ENCODE data around the gene RPL3.
"Not testable (repeated sequence)": the region's sequence is repeated elsewhere in the genome, so short reads cannot be mapped to it uniquely, and the experiment has no call there.

RPL3 gene

DNA sequence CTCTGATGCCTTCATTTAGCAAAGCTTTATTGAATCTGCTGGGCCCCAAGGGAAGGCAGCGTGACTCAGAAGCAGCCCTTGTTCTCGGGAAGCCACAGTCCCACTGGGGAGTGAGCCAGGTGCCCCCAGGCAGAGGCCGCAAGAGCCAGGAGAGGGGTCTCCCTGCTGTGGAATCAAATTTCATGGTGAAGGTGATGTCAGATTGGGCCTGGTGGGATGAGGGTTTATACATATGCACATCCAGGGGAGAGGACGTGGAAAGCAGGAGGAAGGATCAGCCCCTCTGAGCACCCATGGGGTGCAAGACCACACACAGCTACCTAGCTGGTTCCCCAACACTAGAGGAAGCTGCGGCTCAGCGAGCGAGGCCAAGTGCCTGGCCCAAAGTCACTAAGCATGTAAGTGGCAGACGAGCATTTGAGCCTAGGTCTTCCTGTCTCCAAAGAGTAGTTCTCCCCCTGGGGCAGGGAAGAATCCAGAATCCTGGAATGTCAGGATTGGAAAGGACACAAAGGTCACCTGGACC is 32.3 kb upstream of the RPL3 start:
- no peak for DNase-seq (ENCODE audit: low spot score)

DNA sequence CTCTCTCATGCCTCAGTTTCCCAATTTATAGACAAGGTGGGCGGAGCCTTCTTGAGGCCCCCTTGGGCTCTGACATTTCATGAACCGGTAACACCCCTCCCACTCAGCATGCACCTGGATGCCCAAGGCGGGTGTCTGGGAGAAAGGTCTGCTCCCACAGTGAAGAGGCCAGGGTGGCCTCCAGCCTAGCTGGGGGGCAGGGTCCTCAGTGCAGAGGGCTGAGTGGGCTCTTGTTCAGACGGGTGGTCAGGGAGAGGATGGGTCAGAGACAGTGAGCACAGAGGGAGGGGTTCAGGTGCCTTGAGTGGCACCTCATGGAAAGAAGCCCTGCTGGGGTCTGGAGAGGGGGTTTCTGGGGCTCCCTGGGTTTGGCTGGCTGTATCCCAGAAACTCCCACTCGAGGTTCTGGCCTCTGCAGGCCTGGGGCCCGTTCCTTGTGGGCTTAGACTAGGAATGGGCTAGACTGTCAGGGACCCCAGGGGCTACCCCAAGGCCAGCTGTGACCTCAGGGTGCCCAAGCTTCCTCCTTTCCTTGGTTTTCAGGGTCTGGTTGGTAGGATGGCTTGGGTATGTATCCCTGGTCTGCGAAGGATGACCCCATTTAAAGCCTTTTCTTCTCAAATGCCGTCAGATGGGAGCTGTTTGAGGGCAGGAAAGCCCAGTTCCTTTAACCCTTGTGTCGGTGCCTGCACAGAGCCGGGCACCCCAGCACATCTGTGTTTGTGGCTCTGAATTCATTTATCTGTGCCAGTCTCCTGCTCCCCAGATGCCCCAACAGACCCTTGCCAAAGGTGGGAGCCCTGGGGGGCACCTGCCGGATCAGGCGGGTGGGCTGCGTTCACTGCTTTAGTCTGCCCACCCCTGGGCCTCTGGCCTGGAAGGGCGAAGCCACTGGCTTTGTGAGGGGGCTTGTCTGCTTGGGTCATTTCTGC is 31.6 kb upstream of the RPL3 start:
- DNase-seq (ENCODE audit: low spot score), result no peak

DNA sequence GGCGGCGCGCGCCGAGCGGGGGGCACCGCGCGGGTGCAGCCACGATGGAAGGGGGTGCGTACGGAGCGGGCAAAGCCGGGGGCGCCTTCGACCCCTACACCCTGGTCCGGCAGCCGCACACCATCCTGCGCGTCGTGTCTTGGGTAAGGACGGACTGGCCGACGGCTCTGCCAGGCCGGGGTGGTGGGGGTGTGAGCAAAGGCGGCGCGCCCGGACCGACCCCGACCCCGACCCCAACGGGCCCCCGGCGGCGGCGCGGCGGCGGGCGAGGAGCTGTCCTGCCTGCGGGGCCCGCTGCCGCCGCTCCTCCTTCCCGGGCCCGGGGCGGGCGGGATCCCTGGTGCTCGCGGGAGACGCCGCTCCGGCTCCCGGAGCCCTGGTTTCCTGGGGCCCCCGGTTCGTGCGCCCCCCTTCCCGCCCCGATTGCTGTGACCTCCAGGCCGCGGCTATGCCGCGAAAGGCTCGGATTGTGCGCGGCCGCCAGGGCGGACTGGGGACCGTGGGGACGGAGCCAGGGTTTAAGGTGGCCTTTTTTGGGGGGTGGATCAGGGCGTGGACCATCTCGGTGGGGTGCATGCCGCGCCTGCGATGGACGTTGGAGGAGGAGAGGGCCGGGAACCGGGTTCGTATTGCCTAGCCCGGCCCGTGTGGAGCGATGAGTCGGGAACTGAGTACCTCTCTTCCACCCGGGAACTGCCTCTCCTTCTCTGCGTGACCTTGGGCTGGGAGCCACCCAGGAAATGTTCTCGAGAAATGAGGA is 30.7 kb upstream of the RPL3 start, which contains the start of gene SYNGR1:
Gene SYNGR1 (plus strand): TSS at position 25 of the 760 bp plus-strand sequence. CDS start 20 bp downstream, at position 45.
- DNase-seq (ENCODE audit: low spot score), result no peak

DNA sequence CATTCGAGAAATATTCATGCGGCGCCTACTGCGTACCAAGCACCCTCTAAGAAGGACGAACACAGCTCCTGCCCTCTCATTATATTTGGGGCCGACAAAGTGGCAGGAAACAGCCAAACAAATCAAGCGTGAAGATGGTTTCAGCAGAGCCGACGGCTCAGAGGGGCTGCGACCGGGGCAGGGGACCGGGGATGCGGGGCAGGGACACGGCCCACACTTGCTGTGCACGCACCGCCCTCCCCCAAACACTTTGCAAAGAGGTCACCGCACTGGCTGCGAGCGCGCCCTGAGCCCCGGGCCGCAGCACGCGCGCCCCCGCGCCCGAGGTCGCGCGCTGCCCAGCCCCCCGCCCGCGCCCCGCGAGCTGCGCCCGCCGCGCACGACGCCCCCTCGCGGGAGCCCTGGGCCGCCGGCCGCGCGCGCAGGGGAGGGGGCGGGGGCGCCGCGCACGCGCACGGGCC is 30.1 kb upstream of the RPL3 start:
- DNase-seq (ENCODE audit: low spot score), result no peak

DNA sequence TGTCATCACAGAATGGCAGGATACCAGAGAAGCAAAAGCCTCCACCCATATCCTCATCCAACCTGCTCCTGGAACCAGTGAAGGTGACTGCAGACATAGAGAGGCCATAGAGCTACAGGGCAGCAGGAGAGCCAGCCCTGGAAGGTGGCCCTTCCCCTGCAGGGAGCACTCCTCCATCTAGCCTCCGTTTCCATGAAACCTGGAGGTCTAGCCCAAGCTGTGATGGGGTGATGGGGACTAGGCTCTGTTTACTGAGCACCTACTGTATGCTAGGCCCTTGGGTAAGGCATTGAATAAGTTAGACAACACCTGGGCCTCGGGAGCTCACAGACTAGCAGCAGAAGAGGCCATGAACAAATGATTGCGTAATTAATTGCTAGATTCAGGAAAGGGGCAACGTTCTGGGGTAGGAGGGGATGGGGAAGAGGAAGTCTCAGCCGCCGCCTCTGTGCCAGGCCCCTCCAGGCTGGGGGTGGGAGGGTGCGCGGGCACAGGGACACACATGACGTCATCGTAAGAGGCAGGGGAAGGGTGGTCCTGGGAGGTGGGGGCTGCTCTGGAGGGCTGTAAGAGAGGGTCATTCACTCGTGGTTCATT is 29.6 kb upstream of the RPL3 start:
- DNase-seq (ENCODE audit: low spot score), result no peak

DNA sequence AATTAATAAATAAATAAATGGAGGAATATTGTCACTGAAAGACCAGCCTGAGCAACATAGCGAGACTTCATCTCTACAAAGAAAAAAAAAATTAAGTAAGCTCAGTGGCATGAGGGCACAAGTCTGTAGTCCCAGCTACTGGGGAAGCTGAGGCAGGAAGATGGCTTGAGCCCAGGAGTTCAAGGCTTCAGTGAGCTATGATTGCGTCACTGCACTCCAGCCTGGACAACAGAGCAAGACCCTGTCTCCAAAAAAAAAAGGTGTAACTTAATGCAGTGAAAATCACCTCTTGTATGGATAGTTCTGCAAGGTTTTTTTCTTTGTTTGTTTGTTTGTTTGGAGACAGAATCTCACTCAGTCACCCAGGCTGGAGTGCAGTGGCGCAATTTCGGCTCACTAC is 25.8 kb upstream of the RPL3 start:
- DNase-seq (ENCODE audit: low spot score), result no peak

DNA sequence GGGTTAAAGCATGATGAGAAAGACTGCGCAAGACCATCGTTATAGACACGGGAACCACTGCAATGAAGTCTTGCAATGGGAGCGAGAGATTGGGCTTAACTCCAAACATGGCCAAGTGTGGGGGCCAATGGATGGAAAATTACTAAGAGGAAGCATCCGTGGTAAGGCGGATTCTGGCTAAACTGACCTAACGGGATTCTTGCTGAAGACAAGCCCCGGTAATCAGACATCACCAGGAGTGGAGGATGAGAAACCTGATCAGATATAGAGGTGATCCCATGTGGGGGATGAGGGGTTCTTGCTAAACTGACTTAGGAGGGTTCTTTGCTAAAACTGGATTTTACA is 24.6 kb upstream of the RPL3 start:
- DNase-seq (ENCODE audit: low spot score), result no peak

DNA sequence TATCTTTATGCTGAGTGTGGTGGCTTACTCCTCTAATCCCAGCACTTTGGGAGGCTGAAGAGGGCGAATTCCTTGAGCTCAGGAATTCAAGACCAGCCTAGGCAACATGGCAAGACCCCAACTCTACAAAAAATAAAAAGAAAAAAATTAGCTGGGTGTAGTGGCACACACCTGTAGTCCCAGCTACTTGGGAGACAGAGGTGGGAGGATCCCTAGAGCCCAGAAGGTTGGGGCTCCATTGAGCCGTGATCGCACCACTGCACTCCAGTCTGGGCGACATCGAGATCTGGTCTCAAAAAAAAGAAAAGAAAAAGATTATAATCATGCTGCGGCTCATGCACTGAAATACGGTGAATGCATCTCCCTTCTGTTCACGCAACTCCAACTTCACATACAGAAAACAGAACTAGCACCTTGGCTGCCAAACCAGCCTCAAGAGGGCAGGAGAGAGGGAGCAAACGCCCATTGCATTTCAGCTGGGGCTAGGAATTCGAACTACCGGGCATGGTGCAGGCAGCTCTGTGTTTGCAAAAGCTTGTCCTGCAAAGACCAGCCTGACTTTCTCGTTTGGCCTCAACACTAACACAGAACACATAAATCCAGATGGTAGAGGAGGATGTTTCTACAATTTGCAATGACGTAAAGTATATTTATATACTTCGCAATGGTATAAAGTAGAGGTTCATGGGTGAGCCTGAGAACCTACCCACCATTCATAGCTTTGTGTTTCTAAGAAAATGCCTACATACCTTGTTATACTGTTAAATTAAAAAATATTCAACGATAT is 24.0 kb upstream of the RPL3 start:
- peak; percentile 71 for DNase-seq (ENCODE audit: low spot score)

DNA sequence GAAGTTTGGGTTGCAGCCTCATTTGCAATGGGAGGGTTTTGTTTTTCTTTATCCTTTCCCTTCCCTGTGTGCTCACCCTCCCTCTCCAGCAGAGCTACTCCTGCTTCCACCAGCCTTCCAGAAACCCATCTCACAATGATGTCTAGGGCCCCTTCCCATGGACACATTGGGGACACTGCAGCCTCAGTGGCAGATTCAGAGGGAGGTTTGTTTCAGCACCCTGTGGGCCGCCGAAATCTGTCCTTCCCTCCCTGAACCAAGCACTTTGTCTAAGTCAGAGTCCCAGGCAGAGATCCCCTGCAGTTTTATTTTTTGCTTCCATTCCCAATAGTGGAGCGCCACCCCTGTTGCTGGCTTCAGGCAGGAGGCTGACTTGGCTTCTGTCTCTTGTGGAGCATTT is 21.8 kb upstream of the RPL3 start:
- no peak for DNase-seq (ENCODE audit: low spot score)

DNA sequence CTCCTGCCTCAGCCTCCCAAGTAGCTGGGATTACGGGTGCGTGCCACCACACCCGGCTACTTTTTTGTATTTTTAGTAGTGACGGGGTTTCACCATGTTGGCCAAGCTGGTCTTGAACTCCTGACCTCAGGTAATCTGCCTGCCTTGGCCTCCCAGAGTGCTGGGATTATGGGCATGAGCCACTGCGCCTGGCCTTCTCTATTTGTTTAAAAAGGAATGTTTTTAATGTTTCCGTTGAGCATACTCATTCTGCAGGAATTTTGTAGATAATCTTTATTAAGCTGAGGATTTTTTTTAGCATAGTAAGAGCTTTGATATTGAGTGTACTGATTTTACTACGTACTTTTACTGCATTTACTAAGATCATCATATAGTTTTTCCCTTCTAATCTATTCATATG is 20.4 kb upstream of the RPL3 start:
- not testable (repeated sequence) for DNase-seq (ENCODE audit: low spot score)

DNA sequence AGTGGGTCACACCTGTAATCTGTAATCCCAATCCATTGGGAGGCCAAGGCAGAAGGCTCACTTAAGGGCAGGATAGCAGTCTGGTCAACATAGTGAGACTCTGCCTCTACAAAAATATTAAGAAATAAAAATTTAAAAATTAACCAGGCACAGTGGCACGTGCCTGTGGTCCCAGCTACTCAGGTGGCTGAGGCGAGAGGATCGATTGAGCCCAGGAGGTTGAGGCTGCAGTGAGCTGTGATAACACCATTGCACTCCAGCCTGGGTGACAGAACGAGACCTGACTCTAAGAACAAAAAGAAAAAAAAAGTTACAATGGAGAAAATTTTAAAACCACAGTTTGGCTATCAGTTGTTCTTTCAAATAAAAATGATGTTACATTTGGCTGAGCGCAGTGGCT is 17.0 kb upstream of the RPL3 start:
- no peak for DNase-seq (ENCODE audit: low spot score)

DNA sequence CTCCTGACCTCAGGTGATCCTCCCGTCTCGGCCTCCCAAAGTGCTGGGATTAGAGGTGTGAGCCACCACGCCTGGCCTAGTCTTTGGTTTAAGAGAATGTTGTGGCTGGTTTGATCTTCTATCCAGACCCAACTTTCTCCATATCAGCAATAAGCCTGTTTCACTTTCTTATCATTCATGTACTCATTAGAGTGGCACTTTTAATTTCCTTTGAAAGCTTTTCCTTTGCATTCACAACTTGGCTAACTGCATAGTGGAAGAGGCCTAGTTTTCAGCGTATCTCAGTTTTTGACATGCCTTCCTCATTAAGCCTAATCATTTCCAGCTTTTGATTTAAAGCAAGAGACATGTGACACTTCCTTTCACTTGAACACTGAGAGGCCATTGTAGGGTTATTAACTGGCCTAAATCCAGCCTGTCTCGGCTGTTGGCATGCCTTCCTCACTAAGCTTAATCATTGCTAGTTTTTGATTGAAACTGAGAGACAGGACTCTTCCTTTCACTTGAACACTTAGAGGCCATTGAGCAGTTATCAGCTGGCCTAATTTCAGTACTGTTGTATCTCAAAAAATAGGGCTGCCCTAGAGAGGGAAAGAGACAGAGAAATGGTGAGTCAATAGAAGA is 13.1 kb upstream of the RPL3 start:
- DNase-seq (ENCODE audit: low spot score), result no peak

DNA sequence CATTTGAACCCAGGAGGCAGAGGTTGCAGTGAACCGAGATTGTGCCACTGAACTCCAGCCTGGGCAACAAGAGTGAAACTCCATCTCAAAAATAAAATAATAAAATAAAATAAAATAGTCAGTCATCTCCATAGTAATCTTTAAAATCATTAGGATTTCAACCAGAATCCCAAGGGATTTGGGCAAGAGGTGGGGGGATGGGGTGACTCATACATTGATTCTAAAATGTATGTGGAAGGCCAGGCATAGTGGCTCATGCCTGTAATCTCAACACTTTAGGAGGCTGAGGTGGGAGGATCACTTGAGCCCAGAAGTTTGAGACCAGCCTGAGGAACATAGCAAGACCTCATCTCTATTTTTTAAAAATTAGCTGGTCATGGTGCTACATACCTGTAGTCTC is 11.1 kb upstream of the RPL3 start:
- not testable (repeated sequence) for DNase-seq (ENCODE audit: low spot score)

DNA sequence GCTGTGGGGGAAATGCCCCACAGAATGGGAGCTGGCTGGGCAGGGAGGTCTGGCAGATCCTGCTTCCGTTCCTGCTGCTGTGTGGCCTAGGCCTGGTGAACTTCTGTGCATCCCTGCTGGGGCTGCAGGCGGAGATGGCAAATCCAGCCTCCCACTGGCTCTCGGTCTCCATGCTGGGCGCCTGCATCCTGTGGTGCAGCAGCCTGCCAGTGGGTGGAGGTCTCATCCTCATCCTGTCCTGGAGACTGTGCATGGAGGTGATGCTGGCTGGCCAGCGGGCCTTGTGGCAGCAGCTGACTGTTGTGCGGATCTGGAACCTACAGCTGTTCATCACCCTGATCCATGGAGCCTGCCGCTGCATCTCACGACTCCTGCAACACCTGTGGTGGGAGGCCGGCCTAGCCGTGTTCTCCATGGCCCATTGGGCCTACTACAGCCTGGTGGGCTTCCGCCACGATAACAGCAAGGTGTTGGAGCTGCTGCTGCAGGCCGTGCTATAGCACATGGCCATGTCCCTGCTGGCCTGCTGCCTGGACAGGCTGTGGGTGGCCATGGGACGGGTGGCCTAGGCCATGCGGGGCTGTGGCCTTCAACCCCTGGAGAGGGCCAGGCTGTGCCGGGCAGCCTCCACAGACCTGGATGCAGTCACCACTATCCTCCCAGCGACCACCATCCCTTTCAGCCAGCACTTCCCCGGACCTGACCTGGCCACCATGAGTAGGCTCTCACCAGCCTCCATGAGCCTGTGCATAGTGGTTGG is 8.8 kb upstream of the RPL3 start:
- DNase-seq (ENCODE audit: low spot score), result no peak

DNA sequence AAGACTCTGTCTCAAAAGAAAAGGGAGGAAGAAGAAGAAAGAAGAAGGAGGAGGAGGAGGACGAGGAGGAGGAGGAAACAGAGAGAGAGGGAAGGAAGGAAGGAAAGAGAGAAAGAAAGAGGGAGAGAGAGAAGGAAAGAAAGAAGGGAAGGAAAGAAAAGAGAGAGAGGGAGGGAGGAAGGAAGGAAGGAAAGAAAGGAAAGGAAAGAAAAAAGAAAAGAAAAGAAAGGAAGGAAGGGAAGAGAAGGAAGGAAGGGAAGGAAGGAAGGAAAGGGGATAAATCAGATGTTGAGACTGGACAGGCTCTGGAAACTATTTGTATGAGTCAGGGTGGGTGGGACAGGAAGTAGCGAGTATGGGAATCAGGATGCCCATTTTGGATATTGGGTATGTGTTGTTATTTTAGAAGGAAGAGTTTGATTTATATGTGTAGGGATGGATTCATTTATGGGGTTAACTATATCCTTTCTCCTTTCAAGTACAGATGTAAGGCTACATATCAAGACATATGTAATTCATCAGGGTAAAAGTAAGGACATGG is 6.0 kb upstream of the RPL3 start:
- DNase-seq (ENCODE audit: low spot score), result no peak

DNA sequence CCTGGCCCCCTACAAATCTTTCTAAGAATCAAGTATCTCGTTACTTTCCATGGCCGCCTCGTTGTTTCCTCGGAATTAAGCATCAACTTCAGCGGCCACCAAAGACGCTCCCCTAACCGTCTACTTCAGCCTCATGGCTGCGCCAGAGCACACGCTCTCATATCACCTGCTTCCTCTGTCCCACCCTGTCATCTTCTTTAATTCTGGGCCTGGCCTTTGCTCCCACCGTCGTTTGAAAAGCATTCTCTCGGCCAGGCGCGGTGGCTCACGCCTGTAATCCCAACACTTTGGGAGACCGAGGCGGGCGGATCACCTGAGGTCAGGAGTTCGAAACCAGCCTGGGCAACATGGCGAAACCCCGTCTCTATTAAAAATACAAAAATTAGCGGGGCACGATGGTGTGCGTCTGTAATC is 1.2 kb upstream of the RPL3 start:
- not testable (repeated sequence) for DNase-seq (ENCODE audit: low spot score)

DNA sequence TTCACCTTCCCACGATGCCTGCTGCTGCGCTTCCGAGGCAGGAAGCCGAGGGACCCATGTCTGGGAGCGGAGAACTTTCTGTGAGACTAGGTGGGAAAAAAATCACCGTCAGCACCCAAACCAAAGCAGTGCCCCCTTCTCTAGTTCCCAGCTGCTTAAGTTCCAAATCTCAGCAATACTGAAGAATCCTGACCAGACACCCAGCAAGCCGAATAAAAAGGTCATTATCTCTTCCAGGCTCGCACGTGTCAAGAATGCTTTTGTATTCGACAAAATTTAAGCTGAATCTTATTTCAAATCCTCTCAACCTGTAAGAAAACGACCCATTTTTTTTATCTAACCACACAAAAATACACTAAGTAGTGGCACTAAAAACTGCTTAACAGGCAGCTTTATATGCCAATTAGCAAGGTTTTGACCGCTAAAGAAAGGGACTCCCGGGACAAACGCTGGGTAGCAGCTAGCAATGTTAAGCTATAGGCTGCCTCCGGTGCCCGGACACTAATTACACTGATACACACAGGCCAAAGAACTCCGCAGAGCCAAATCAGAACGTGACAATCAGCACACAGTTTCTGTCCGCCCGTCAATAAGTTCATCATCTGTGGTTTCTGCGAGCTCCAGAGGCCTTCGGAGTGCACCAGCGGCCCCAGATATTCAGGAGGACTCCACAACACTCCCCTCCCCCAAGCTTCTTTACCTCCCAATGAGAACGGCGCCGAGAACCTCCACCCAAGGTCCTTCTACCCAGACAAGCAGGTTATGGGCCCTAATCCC is 728 bp downstream of the RPL3 start:
- no peak for DNase-seq (ENCODE audit: low spot score)

DNA sequence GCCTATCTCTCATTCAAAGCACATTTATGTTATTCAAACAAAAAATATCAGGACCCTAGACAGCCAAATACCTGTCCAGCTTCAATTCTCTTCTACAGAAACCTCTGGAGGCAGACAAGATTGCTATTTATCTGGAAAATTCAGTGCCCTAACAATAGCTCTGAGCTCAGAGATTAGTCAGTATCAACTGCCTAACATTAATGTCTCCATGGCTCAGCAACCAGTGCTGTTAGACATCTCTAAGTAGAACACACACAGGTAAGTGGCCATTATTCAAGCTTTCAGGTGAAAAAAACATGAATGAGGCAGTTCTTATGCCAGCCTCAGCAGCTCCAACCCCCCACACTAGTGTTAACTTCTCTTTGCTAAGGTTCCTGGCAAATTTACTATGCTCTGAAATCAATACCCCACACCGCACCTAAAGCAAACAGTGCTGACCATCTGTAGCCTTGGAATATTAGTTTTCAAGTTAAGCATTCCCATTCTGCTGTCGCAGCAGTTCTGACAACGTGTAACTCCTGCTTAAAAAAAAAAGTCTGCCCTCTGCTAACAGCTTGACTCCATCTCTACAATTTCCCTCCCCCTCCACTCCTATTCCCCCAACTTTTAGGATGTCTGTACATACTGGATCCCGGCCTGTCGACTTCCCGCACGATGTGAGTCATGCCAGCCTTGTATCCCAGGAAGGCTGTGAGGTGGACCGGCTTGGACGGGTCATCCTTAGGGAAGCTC is 1.5 kb downstream of the RPL3 start:
- DNase-seq (ENCODE audit: low spot score), result no peak
